Activated effector memory CD4-positive, alpha-beta T cell treated with anti-CD3 and anti-CD28 coated beads, Interleukin-2, amount 50 U/mL, for 16 hours (primary cell): ENCODE data around the gene UBTD2.

Experiments used
- DNase-seq: peaks from one replicate; pipeline ENCODE4 v3.0.0-alpha.2; 2020

Gene UBTD2

DNA sequence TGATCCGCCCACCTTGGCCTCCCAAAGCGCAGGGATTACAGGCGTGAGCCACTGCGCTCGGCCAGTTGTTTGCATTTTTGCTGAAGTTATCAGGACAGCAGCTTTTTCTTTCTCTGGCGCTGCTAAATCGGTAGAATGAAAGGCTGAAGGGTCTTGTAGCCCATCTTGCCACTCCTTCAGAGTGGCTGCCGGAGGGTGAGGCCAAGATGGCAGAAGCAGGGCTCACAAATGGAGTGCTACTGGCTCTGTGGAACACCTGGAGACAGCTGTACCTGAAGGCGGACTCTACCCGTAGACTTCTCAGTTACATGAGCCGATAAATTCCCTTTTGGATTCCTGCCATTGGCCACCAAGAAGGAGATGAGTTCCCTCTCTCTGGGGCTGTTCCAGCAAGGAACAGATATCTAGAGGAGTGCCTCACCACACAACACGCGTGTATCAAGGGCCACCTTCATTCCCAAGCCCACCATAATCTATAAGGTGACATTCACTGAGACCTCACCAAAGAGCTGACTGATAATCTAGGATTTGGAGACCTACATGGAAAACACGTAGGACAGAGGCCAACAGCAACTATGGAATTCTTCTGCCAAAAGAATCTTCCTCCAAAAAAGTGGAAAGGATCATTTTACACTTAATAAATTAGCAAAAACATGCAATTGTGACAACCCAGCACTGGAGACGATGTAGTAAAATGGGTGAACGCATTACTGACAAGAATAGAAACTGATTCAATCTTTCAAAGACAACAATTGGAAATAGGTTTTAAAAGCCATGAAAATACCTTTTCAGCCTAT, 117.3 kb downstream of the UBTD2 start:
- no peak for DNase-seq

GRCh38 chr5:172165465-172165864, 118.1 kb downstream of the UBTD2 start:
- no peak for DNase-seq

DNA sequence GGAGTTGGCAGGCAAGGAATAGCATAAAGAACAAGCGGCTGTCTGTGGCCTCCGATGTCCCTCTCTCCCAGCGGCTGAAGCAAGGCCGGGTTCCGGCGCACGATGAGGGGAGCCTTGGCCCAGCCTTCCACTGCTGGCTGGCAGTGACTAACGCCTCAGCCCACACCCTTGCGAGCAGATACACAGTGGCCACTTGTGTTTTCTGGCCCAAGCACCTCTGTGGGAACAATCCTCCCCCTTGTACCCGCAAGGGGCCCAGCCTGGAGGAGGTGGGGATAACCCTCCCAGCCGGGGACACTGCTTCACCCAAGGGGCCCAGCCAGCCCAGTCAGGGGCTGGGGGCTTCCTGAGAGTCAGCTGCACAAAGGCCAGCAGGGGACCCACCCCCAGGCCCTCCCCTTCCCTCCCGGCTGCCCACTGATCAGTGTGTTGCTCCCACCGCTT, 118.8 kb downstream of the UBTD2 start:
- no peak for DNase-seq

DNA sequence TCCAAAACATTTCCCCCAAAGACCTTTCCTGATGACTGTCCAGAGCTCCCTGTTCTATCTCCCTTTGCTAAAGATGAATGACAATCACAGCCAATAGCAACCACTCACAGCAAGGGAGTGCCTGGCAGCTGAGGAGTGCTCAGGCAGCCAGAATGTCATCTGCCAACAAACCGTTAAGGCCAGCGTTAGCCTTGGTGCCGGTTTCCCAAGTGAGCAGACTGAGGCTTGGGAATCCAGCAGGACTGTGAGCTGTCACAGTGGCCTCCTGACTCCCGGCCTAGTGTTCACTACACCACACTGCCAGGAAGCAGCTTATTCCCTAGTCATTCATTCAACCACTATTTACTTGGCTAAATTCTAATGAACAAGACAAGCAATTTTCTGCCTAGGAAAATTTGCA, 120.2 kb downstream of the UBTD2 start:
- DNase-seq = no peak

- no peak for DNase-seq
Measured at GRCh38 chr5:172162987-172163343, 120.6 kb downstream of the UBTD2 start.

DNA sequence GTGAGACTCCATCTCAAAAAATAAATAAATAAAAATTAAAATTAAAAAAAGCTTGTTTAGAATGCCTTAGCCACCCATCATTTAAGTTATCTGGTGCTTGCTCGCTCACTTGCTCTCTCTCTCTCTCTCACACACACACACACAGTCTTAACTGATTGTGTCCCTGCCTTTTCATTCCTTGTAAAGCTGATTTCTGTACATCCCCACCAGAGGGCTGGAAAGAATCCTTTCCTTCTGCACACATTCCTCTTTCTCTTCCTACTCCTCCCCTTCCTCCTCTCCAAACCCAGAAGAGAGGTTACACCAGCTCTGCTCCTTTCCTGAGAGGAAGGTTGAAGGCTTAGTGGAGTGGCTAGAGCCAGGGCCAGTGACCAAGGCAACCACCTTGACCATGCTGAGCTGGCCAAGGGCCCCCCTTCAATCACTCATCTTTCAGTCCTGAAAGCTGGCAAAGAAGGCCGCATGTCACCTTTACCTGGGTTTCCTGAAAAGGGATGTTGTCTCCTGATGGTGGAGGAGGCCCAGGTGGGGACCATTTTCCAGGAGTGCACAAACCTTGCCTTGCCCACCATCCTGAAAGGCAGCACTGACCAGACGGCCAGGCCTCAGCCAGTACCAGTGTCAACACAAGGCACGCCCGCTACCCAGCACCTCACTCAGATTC, 121.1 kb downstream of the UBTD2 start:
- DNase-seq = no peak

GRCh38 chr5:172160506-172160905, 123.1 kb downstream of the UBTD2 start:
- DNase-seq = no peak
